ENCODE data around the gene SIDT2. TPM values are rescaled to one million over a fixed set of nuclear protein-coding genes. Genes with fewer than 3 reads are reported as not detected.
A peak's percentile ranks its signal among the peaks of the same experiment; 100 is the strongest.

The SIDT2 gene
- total and polyA plus RNA-seq, 2 of the 4 experiments (the other 2 are of a cell fraction): 7.3 to 30.3 TPM

DNA sequence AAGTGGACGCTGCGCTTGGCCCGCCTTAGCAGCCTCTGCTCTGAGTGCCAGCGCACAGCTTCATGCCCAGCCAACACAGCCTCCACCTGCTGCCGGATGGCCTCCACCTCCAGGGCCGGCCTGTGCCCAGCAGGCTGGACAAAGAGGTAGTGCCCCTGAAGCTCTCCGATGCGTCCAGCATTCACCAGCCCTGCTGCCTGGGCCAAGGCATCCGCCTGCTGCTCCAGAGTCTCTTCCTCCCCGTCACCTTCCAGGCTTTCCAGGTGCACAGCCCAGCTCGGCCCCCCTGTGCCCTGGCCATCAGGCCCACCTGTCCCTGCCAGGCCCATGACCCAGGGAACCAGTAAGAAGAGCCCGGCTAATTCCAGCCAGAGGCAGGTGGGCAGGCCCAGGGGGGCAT, 50.9 kb downstream of the SIDT2 start:
- no peak overlapping the region for H2AFZ ChIP-seq (replicated peaks; ENCODE audit: low read length, poor library complexity)
- no peak overlapping the region for H2BK5ac ChIP-seq (ENCODE audit: low read depth, low read length, poor library complexity, severe bottlenecking)
- no peak overlapping the region for H3K4me2 ChIP-seq (ENCODE audit: low read depth, low read length)
- no peaks in the 10 kb centered on the region; the same call in 1 of the 2 replicates for H4K20me1 ChIP-seq (ENCODE audit: insufficient read depth, low read length)
- no peak overlapping the region for H3K18ac ChIP-seq (ENCODE audit: low read depth, low read length)
- no peak overlapping the region for H3K23ac ChIP-seq (ENCODE audit: low read depth, low read length)
- no peak overlapping the region for H3K27ac ChIP-seq (ENCODE audit: insufficient read depth, low read length)
- no peak overlapping the region for H3K4me3 ChIP-seq (ENCODE audit: insufficient read depth, low read depth, low read length)
- H3K9ac ChIP-seq (ENCODE audit: low read depth, low read length): no peak overlapping the region
- TSS peak; percentile 53 for BruUV-seq (replicated peaks)
- H2BK15ac ChIP-seq (ENCODE audit: low read depth, low read length): no peak overlapping the region
- DNase-seq (no peak), ATAC-seq (ENCODE audit: low read depth) (no peak)
- 100% methylated on average over 10 of the region's 12 CpGs; no CpG with 5 or more reads in 1 of the 2 experiments for WGBS, 2 experiments (ENCODE audit: extremely low coverage in 2 of 2, insufficient read length in 1 of 2)
- H2BK20ac ChIP-seq (ENCODE audit: low read depth, low read length): no peak overlapping the region
- in situ Hi-C loops (cut with MboI; ENCODE audit: low sequenced_read_pairs): loop anchor here (10.0 kb wide), 1 partner anchor 355 kb away; no protein-coding TSS in a partner anchor
- no peaks in the 10 kb centered on the region for H3K27me3 ChIP-seq (ENCODE audit: control insufficient read depth, insufficient read depth, low read length)
- no peaks in the 10 kb centered on the region for H3K9me1 ChIP-seq (ENCODE audit: insufficient read depth, low read length)
- dilution Hi-C loops (cut with HindIII; ENCODE audit: low sequenced_read_pairs, unreplicated experiment): no loop called here
- no peak overlapping the region for H3K14ac ChIP-seq (replicated peaks; ENCODE audit: low read depth, low read length)
- H2AK5ac ChIP-seq (ENCODE audit: low read depth, low read length): no peak overlapping the region
- no peak overlapping the region for H4K91ac ChIP-seq (ENCODE audit: insufficient read depth, low read depth, low read length)
- no peak overlapping the region for H3K4ac ChIP-seq (ENCODE audit: low read depth, low read length)
- peaks cover 36% of the 10 kb centered on the region for H3K36me3 ChIP-seq (ENCODE audit: control insufficient read depth, insufficient read depth, low read length)
- TF ChIP-seq, protein P1, sequence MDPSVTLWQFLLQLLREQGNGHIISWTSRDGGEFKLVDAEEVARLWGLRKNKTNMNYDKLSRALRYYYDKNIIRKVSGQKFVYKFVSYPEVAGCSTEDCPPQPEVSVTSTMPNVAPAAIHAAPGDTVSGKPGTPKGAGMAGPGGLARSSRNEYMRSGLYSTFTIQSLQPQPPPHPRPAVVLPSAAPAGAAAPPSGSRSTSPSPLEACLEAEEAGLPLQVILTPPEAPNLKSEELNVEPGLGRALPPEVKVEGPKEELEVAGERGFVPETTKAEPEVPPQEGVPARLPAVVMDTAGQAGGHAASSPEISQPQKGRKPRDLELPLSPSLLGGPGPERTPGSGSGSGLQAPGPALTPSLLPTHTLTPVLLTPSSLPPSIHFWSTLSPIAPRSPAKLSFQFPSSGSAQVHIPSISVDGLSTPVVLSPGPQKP (IDR thresholded peaks at IDR 0.05; ENCODE audit: borderline replicate concordance, low read depth, low read length): no peak
- TF ChIP-seq, protein P2, sequence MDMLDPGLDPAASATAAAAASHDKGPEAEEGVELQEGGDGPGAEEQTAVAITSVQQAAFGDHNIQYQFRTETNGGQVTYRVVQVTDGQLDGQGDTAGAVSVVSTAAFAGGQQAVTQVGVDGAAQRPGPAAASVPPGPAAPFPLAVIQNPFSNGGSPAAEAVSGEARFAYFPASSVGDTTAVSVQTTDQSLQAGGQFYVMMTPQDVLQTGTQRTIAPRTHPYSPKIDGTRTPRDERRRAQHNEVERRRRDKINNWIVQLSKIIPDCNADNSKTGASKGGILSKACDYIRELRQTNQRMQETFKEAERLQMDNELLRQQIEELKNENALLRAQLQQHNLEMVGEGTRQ (IDR thresholded peaks at IDR 0.05; ENCODE audit: low read depth, low read length): no peak
- TF ChIP-seq RAD21 (IDR thresholded peaks at IDR 0.05; ENCODE audit: low read length) (no peak), FOS (IDR thresholded peaks at IDR 0.05; ENCODE audit: low read depth, low read length) (no peak), POLR2A (IDR thresholded peaks at IDR 0.05; ENCODE audit: low read depth, low read length) (no peak), RCOR1 (IDR thresholded peaks at IDR 0.05; ENCODE audit: insufficient replicate concordance, low read length) (no peak), BHLHE40 (IDR thresholded peaks at IDR 0.05; ENCODE audit: low read depth, low read length) (no peak), RFX5 (IDR thresholded peaks at IDR 0.05; ENCODE audit: low read depth, low read length) (no peak), MAZ (IDR thresholded peaks at IDR 0.05; ENCODE audit: borderline replicate concordance, low read depth, low read length) (no peak), MAFK (IDR thresholded peaks at IDR 0.05; ENCODE audit: low read depth, low read length) (no peak)
- intact Hi-C loops (cut with micrococcal nuclease): loop anchor here (10.0 kb wide), 1 partner anchor 375 kb away; no protein-coding TSS in a partner anchor
- ChIA-PET POLR2A (ENCODE audit: unreplicated experiment) (interaction anchor here (0.6 kb wide), 2 partner anchors 29 to 55 kb away, joined by 3 to 9 read pairs; no protein-coding TSS in a partner anchor), CTCF (interaction anchor here (0.6 kb wide), 1 partner anchor 7 kb away, joined by 3 read pairs; no protein-coding TSS in a partner anchor)
- H3K9me3 ChIP-seq (ENCODE audit: control insufficient read depth, insufficient read depth, low read length): no peaks in the 10 kb centered on the region
- H4K5ac ChIP-seq (ENCODE audit: low read depth, low read length): no peak overlapping the region
- H2BK120ac ChIP-seq (ENCODE audit: low read depth, low read length): no peak overlapping the region
- H3K56ac ChIP-seq (ENCODE audit: extremely low read depth, insufficient read depth, low read length): no peak overlapping the region
- peaks cover 26 to 51% of the 10 kb centered on the region in 2 experiments for H3K79me1 ChIP-seq (ENCODE audit: low read depth in 1 of 2, low read length in 2 of 2)
- H2AK9ac ChIP-seq (replicated peaks; ENCODE audit: low read depth, low read length, poor library complexity): no peak overlapping the region
- H3K4me1 ChIP-seq (ENCODE audit: control insufficient read depth, insufficient read depth, low read length): peaks cover 7% of the 10 kb centered on the region
- no peak overlapping the region for H4K8ac ChIP-seq (ENCODE audit: low read depth in 2 of 2, low read length in 2 of 2)
